ENCODE results near the gene FBH1.

- TF ChIP-seq BRD9 (IDR thresholded peaks at IDR 0.05; ENCODE audit: low read depth, partially characterized antibody) = no peak
- TF ChIP-seq CTCF (IDR thresholded peaks at IDR 0.05 in 2 of 3, conservative IDR thresholded peaks at IDR 0.05 in 1 of 3; ENCODE audit: insufficient read depth in 2 of 3, low read depth in 1 of 3, low read length in 3 of 3) = no peak
- no peak for TF ChIP-seq ZBTB7A (IDR thresholded peaks at IDR 0.05; ENCODE audit: borderline replicate concordance, control insufficient read depth, low read depth, low read length)
- no peak for TF ChIP-seq ZBTB1 (CRISPR knock-in tag; IDR thresholded peaks at IDR 0.05; ENCODE audit: borderline replicate concordance, low read depth)
- TF ChIP-seq ZNF280B (CRISPR knock-in tag; IDR thresholded peaks at IDR 0.05) = no peak
- TF ChIP-seq POLR2AphosphoS5 (IDR thresholded peaks at IDR 0.05; ENCODE audit: control insufficient read depth, insufficient read depth, low read depth, low read length) = no peak
- TF ChIP-seq SMARCC2 (IDR thresholded peaks at IDR 0.05; ENCODE audit: low read depth) = no peak
- TF ChIP-seq PCBP1 (IDR thresholded peaks at IDR 0.05; ENCODE audit: low read depth, low read length, poor library complexity, severe bottlenecking) = no peak
- TF ChIP-seq E2F1 (CRISPR knock-in tag; IDR thresholded peaks at IDR 0.05) = no peak
- no peak for TF ChIP-seq NBN (IDR thresholded peaks at IDR 0.05; ENCODE audit: low read depth)
Measured at GRCh38 chr10:5921746-5922145, 31.7 kb downstream of the FBH1 start.

Data from K562 (cell line).